ENCODE measurements around the gene METTL26. TPM values are rescaled to one million over a fixed set of nuclear protein-coding genes. Genes with fewer than 3 reads are reported as not detected.

The METTL26 gene
- total and polyA plus RNA-seq, 9 of the 15 experiments (the other 6 are each of a cell fraction or from before 2014, with no cell fraction given), result 7.3 to 262 (median 80.9) TPM

- TF ChIP-seq DEAF1 (CRISPR knock-in tag; IDR thresholded peaks at IDR 0.05) (0 out of 2 replicates have a peak, but pooled peaks have one; percentile 25), RAD21 (CRISPR knock-in tag; conservative IDR thresholded peaks at IDR 0.05 in 1 of 2, IDR thresholded peaks at IDR 0.05 in 1 of 2) (no peak), FOXK2 (conservative IDR thresholded peaks at IDR 0.05 in 1 of 2, IDR thresholded peaks at IDR 0.05 in 1 of 2; ENCODE audit: low read depth in 2 of 2) (no peak; a peak in 1 of 4 replicates), ARID2 (IDR thresholded peaks at IDR 0.05) (no peak), FOXM1 (IDR thresholded peaks at IDR 0.05; ENCODE audit: low read depth) (no peak), FOXM1 (CRISPR knock-in tag; IDR thresholded peaks at IDR 0.05; ENCODE audit: low read depth) (peak; percentile 95), STAT5B (CRISPR knock-in tag; IDR thresholded peaks at IDR 0.05) (no peak), E2F1 (CRISPR knock-in tag; IDR thresholded peaks at IDR 0.05) (no peak), SUPT5H (IDR thresholded peaks at IDR 0.05) (0 out of 2 replicates have a peak, but pooled peaks have one; percentile 60), ZKSCAN3 (CRISPR knock-in tag; IDR thresholded peaks at IDR 0.05) (no peak), ZNF766 (CRISPR knock-in tag; conservative IDR thresholded peaks at IDR 0.05) (no peak), MAZ (CRISPR knock-in tag; conservative IDR thresholded peaks at IDR 0.05 in 1 of 2, IDR thresholded peaks at IDR 0.05 in 1 of 2) (0 out of 4 replicates have a peak, but pooled peaks of 1 of the 2 experiments have one; percentile 54), CBFB (CRISPR knock-in tag; IDR thresholded peaks at IDR 0.05) (peak; percentile 25; the same call in 1 of the 2 replicates), ZNF282 (CRISPR knock-in tag; IDR thresholded peaks at IDR 0.05) (peak; percentile 91; the same call in 1 of the 2 replicates), LEF1 (IDR thresholded peaks at IDR 0.05) (no peak), ATF2 (CRISPR knock-in tag; IDR thresholded peaks at IDR 0.05) (0 out of 2 replicates have a peak, but pooled peaks have one; percentile 34), DIDO1 (tag; IDR thresholded peaks at IDR 0.05; ENCODE audit: low read depth) (no peak), AFF4 (CRISPR knock-in tag; IDR thresholded peaks at IDR 0.05) (peak; percentile 88; the same call in 1 of the 2 replicates), POLR2B (IDR thresholded peaks at IDR 0.05; ENCODE audit: low read depth, partially characterized antibody) (peak; percentile 61), HNRNPL (IDR thresholded peaks at IDR 0.05; ENCODE audit: low read depth, low read length) (no peak), ERF (CRISPR knock-in tag; IDR thresholded peaks at IDR 0.05) (0 out of 2 replicates have a peak, but pooled peaks have one; percentile 55)
Measured at GRCh38 chr16:635573-636205, 416 bp downstream of the METTL26 start (continued).
